IPS-20b (cell line): ENCODE results near the gene KIAA0753.
A peak's percentile ranks its signal among the peaks of the same experiment; 100 is the strongest.

Experiments used
- H3K27ac ChIP-seq: one replicate; pipeline ENCODE4 v1.5.1; 2013; ENCODE audit warnings: low read length
- H3K27me3 ChIP-seq: 2 replicates; pipeline ENCODE4 v1.6.1; 2013; ENCODE audit warnings: mild to moderate bottlenecking, low read length, inconsistent platforms; ENCODE audit not compliant: insufficient read depth
- H3K36me3 ChIP-seq: 2 replicates; pipeline ENCODE4 v1.6.1; 2013; ENCODE audit warnings: low read depth, mild to moderate bottlenecking, inconsistent platforms, low read length, moderate library complexity; ENCODE audit not compliant: insufficient read depth
- H3K4me1 ChIP-seq: 2 replicates; pipeline ENCODE4 v1.6.1; 2013; ENCODE audit warnings: mild to moderate bottlenecking, control low read depth, inconsistent platforms, low read length, moderate library complexity; ENCODE audit not compliant: insufficient read depth
- H3K4me3 ChIP-seq: 2 replicates; pipeline ENCODE4 v1.5.1; 2013; ENCODE audit warnings: mild to moderate bottlenecking, low read length, inconsistent platforms
- H3K9ac ChIP-seq: 2 replicates; pipeline ENCODE4 v1.6.1; 2013; ENCODE audit warnings: low read depth, mild to moderate bottlenecking, inconsistent platforms, low read length, moderate library complexity
- H3K9me3 ChIP-seq: 2 replicates; pipeline ENCODE4 v1.6.1; 2013; ENCODE audit warnings: mild to moderate bottlenecking, low read depth, low read length, inconsistent platforms; ENCODE audit not compliant: insufficient read depth

Gene KIAA0753

GRCh38 chr17:6559753-6560215 is 80.7 kb downstream of the KIAA0753 start:
- H3K4me1 ChIP-seq = no peaks in the 10 kb centered on the region
- H3K9me3 ChIP-seq = no peaks in the 10 kb centered on the region
- H3K4me3 ChIP-seq = no peak overlapping the region
- H3K27ac ChIP-seq = no peak overlapping the region
- peaks cover 52% of the 10 kb centered on the region for H3K27me3 ChIP-seq
- H3K9ac ChIP-seq = no peak overlapping the region
- H3K36me3 ChIP-seq = no peaks in the 10 kb centered on the region

- H3K36me3 ChIP-seq = no peaks in the 10 kb centered on the region
Observed at GRCh38 chr17:6558932-6559752, 81.4 kb downstream of the KIAA0753 start.

GRCh38 chr17:6558276-6558675 is 82.2 kb downstream of the KIAA0753 start:
- H3K9me3 ChIP-seq = no peaks in the 10 kb centered on the region
- H3K9ac ChIP-seq = no peak overlapping the region
- peaks cover 67% of the 10 kb centered on the region for H3K27me3 ChIP-seq
- peaks cover 3% of the 10 kb centered on the region; the same call in 1 of the 2 replicates for H3K4me1 ChIP-seq
- H3K4me3 ChIP-seq = no peak overlapping the region
- H3K27ac ChIP-seq = no peak overlapping the region
- no peaks in the 10 kb centered on the region for H3K36me3 ChIP-seq

More at GRCh38 chr17:6558932-6559752, 81.4 kb downstream of the KIAA0753 start:
- H3K9ac ChIP-seq = no peak overlapping the region
- no peak overlapping the region for H3K27ac ChIP-seq
- no peaks in the 10 kb centered on the region for H3K9me3 ChIP-seq
- H3K4me3 ChIP-seq = no peak overlapping the region
- H3K4me1 ChIP-seq = peaks cover 3% of the 10 kb centered on the region; the same call in 1 of the 2 replicates
- H3K27me3 ChIP-seq = peaks cover 58% of the 10 kb centered on the region

- Histone ChIP-seq H3K27me3 (peaks cover 75% of the 10 kb centered on the region), H3K9me3 (no peaks in the 10 kb centered on the region), H3K4me3 (peak overlapping the region; percentile 64), H3K9ac (peak overlapping the region; percentile 37; the same call in 1 of the 2 replicates), H3K4me1 (peaks cover 6% of the 10 kb centered on the region; the same call in 1 of the 2 replicates), H3K36me3 (no peaks in the 10 kb centered on the region), H3K27ac (no peak overlapping the region)
Observed at GRCh38 chr17:6557040-6557438, 83.5 kb downstream of the KIAA0753 start.

- peak within 1 kb of the TSS; percentile 37; the same call in 1 of the 2 replicates for H3K9ac ChIP-seq
- peak within 1 kb of the TSS; percentile 73 for H3K4me3 ChIP-seq
- peaks cover 75% of the 10 kb centered on the region for H3K27me3 ChIP-seq
- H3K27ac ChIP-seq = no peak within 1 kb of the TSS
- H3K36me3 ChIP-seq = no peaks in the 10 kb centered on the region
- peaks cover 7% of the 10 kb centered on the region; the same call in 1 of the 2 replicates for H3K4me1 ChIP-seq
- H3K9me3 ChIP-seq = no peaks in the 10 kb centered on the region
Observed at GRCh38 chr17:6556121-6557039, 84.1 kb downstream of the KIAA0753 start, which contains the start of gene PITPNM3. TSS of gene PITPNM3 (minus strand) at chr17:6556555. CDS start at chr17:6556406, 149 bp downstream.

- peaks cover 7% of the 10 kb centered on the region; the same call in 1 of the 2 replicates for H3K4me1 ChIP-seq
- peak overlapping the region; percentile 73 for H3K4me3 ChIP-seq
- H3K27me3 ChIP-seq = peaks cover 73% of the 10 kb centered on the region
- H3K27ac ChIP-seq = no peak overlapping the region
- no peaks in the 10 kb centered on the region for H3K36me3 ChIP-seq
- H3K9ac ChIP-seq = no peak overlapping the region
- no peaks in the 10 kb centered on the region for H3K9me3 ChIP-seq
Observed at GRCh38 chr17:6555331-6556120, 85.0 kb downstream of the KIAA0753 start.

GRCh38 chr17:6554871-6555330 is 85.6 kb downstream of the KIAA0753 start:
- H3K4me3 ChIP-seq = peak overlapping the region; percentile 73
- no peak overlapping the region for H3K9ac ChIP-seq
- H3K9me3 ChIP-seq = no peaks in the 10 kb centered on the region
- peaks cover 67% of the 10 kb centered on the region for H3K27me3 ChIP-seq
- peaks cover 7% of the 10 kb centered on the region; the same call in 1 of the 2 replicates for H3K4me1 ChIP-seq
- no peak overlapping the region for H3K27ac ChIP-seq
- H3K36me3 ChIP-seq = no peaks in the 10 kb centered on the region

- Histone ChIP-seq H3K27ac (no peak overlapping the region), H3K9me3 (no peaks in the 10 kb centered on the region), H3K4me3 (no peak overlapping the region), H3K4me1 (peaks cover 7% of the 10 kb centered on the region; the same call in 1 of the 2 replicates), H3K27me3 (peaks cover 62% of the 10 kb centered on the region), H3K9ac (no peak overlapping the region), H3K36me3 (no peaks in the 10 kb centered on the region)
Observed at GRCh38 chr17:6554342-6554741, 86.2 kb downstream of the KIAA0753 start.

- Histone ChIP-seq H3K9me3 (no peaks in the 10 kb centered on the region), H3K36me3 (no peaks in the 10 kb centered on the region), H3K27ac (no peak overlapping the region), H3K4me3 (no peak overlapping the region), H3K27me3 (peaks cover 43% of the 10 kb centered on the region), H3K9ac (no peak overlapping the region), H3K4me1 (peaks cover 7% of the 10 kb centered on the region; the same call in 1 of the 2 replicates)
Observed at GRCh38 chr17:6551869-6552531, 88.5 kb downstream of the KIAA0753 start.

- H3K27me3 ChIP-seq = peaks cover 38% of the 10 kb centered on the region
- peaks cover 7% of the 10 kb centered on the region; the same call in 1 of the 2 replicates for H3K4me1 ChIP-seq
Observed at GRCh38 chr17:6551356-6551755, 89.2 kb downstream of the KIAA0753 start.

More at GRCh38 chr17:6551356-6551755, 89.2 kb downstream of the KIAA0753 start:
- no peaks in the 10 kb centered on the region for H3K9me3 ChIP-seq
- no peak overlapping the region for H3K27ac ChIP-seq
- H3K36me3 ChIP-seq = no peaks in the 10 kb centered on the region
- H3K4me3 ChIP-seq = no peak overlapping the region
- H3K9ac ChIP-seq = no peak overlapping the region
